Measurements from ENCODE around the gene CUX1. TPM values are rescaled to one million over a fixed set of nuclear protein-coding genes. Genes with fewer than 3 reads are reported as not detected.

Gene CUX1
- total RNA-seq, 1 donor: 99.1 TPM

GRCh38 chr7:102272075-102272916 lies 454.9 kb downstream of the CUX1 start:
- peak; percentile 49 to 69 (median 58) for DNase-seq (ENCODE audit: low read depth in 2 of 3, low spot score in 2 of 3)

DNA sequence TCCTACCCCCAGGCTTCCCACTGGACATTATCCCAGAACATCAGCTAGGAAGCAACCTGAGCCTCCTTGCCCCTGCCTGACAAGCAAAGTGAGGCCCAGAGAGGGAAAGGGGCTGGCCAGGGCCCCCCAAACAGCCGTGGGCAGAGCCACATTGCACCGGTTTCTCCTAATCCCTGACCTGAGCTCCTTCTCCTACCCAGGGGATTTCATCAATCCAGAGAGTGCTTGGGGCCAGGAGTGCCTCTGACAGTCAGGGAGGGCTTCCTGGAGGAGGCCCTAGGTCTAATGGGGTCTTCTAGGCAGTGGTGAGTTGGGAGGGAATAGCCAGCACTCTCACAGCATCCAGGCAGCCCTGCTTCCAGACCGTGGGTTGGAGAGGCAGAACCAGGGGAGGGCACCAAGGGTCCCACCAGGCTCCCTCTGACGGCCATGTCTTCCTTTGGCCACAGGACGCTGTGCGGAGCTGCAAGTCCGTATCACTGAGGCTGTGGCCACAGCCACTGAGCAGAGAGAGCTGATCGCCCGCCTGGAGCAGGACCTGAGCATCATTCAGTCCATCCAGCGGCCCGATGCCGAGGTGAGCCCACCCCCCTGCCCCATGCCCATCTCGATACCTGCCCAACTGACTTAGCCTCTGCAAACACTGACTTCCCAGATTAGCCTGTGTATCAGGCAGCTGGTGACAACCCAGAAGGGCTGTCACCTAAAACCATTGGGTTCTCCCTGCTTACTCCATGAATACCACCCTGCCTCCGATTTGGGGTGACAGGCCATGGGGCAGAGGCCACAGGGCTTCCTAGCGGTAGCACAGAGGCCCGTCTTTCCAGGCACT lies 455.7 kb downstream of the CUX1 start:
- no peak for DNase-seq (ENCODE audit: low read depth in 2 of 3, low spot score in 2 of 3)

DNA sequence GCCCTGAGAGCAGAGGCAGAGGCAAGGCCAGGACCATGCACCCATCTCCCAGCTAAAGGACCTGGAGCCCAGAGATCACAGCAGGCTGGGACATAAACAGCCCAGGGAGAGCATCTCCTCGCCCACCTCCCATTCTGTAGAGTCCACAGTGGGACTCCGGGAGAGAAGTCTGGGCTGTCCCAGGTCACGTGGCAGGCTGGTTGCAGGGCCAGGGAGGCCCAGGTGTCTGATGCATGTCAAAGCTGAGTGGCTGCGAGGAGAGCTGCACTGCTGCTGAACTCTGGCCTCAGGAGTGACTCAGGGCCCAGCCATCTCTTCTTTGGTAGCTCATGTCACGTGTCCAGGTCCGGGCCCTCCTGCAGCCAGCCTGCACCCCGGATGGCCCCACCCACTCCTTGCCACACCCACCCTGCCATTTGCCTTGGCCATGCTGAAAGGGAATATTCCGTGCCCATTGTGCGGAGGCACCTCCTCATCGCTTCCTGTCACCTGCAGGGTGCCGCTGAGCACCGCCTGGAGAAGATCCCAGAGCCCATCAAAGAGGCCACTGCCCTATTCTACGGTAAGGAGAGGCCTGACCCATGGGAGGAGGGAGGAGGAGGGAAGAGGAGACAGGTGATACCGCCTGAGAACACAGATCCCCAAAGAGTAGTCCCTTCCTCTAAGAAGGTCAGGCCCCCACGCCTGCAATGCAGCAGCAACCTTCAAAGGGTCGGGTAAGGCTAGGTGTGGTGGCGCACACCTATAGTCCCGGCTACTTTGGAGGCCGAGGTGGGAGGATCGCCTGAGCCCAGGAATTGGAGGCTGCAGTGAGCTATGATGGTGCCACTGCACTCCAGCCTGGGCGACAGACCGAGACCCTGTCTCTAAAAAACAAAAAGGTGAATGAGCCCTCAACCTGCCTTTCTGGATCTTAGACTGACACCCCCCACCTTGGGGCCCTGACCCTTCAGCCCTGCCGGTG lies 456.6 kb downstream of the CUX1 start:
- no peak for DNase-seq (ENCODE audit: low read depth in 2 of 3, low spot score in 2 of 3)

- no peak for DNase-seq (ENCODE audit: low read depth in 2 of 3, low spot score in 2 of 3)
Observed at GRCh38 chr7:102275123-102275703, 457.8 kb downstream of the CUX1 start.

GRCh38 chr7:102277901-102278300 lies 460.5 kb downstream of the CUX1 start:
- no peak for DNase-seq (ENCODE audit: low read depth in 2 of 3, low spot score in 2 of 3)

- DNase-seq (ENCODE audit: low read depth in 2 of 3, low spot score in 2 of 3): peak; percentile 43 to 85 (median 74)
Observed at GRCh38 chr7:102279537-102280400, 462.3 kb downstream of the CUX1 start.

GRCh38 chr7:102280521-102280920 lies 463.1 kb downstream of the CUX1 start:
- no peak for DNase-seq (ENCODE audit: low read depth in 2 of 3, low spot score in 2 of 3)

DNA sequence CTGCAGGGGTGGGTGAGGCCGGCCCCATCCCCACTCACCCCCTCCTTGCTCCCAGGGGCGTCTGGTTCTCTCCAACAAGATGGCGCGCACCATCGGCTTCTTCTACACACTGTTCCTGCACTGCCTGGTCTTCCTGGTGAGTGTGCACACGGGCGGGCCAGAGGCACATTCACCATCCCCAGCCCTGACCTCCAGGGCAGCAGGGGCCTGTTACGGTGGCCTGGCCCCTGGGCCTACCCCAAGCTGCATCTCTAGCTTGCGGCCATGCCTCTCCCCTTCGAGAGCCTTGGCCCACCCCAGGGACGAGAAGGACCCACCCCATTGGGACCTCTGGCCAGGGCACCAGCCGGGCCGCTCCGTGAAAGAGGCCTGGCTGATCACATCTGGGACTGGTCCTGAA lies 464.4 kb downstream of the CUX1 start:
- DNase-seq (ENCODE audit: low read depth in 2 of 3, low spot score in 2 of 3): no peak

- DNase-seq (ENCODE audit: low read depth in 2 of 3, low spot score in 2 of 3): no peak
Observed at GRCh38 chr7:102282465-102283362, 465.3 kb downstream of the CUX1 start.

DNA sequence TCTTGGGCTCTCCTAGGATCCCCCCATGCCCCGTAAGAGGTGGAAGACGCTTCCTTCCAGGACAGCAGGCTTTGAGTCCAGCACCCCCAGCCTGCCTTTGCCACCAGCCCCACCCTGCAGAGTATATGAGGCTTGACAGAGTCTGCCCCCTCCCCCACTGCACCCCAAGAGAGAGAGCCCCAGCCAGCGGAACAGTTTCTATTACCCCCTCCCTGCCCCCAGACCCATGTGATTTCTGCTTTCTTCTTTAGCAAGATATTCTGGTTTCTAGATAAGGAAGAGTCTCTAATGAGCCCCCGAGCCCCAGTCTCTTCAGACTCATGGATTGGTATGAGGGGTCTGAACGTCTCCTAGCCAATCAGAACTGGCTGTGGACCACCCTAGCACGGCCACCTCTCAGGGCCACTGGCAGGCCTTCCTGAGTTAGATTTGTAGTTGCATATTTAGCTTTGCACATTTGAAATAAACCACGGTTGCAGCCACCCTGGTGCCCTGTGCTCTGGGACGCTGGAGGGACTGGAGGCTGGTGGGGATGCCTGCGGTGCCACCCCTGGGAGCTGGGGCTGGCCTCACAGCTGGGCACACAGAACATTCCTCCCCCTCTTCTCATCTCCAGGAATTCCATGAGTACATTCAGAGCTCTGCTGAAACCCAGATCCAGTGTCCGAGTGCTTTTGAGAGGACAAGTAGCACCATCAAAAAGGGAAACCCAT lies 466.2 kb downstream of the CUX1 start:
- DNase-seq (ENCODE audit: low read depth in 2 of 3, low spot score in 2 of 3): no peak

DNA sequence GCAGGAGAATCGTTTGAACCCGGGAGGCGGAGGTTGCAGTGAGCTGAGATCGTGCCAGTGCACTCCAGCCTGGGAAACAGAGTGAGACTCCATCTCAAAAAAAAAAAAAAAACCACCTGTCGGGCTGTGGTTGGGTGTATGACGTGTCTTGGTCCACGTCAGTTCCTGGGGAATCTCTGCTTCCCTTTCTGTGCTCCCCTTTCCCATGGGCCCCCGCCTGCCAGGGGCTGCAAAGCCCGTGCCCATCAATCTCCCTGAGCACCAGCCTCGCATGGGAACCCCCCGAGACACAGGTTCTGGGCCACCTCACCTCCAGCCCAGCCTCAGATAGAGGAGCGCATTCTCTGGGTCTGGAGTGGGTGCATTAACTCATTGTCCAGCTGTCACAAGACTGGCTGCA lies 467.0 kb downstream of the CUX1 start:
- peak in 1 of 3 donors; percentile 63 for DNase-seq (ENCODE audit: low read depth in 2 of 3, low spot score in 2 of 3)

GRCh38 chr7:102284891-102285539 lies 467.6 kb downstream of the CUX1 start:
- peak in 1 of 3 donors; percentile 50 for DNase-seq (ENCODE audit: low read depth in 2 of 3, low spot score in 2 of 3)

- no peak for DNase-seq (ENCODE audit: low read depth in 2 of 3, low spot score in 2 of 3)
Observed at GRCh38 chr7:102285540-102286236, 468.3 kb downstream of the CUX1 start.

DNA sequence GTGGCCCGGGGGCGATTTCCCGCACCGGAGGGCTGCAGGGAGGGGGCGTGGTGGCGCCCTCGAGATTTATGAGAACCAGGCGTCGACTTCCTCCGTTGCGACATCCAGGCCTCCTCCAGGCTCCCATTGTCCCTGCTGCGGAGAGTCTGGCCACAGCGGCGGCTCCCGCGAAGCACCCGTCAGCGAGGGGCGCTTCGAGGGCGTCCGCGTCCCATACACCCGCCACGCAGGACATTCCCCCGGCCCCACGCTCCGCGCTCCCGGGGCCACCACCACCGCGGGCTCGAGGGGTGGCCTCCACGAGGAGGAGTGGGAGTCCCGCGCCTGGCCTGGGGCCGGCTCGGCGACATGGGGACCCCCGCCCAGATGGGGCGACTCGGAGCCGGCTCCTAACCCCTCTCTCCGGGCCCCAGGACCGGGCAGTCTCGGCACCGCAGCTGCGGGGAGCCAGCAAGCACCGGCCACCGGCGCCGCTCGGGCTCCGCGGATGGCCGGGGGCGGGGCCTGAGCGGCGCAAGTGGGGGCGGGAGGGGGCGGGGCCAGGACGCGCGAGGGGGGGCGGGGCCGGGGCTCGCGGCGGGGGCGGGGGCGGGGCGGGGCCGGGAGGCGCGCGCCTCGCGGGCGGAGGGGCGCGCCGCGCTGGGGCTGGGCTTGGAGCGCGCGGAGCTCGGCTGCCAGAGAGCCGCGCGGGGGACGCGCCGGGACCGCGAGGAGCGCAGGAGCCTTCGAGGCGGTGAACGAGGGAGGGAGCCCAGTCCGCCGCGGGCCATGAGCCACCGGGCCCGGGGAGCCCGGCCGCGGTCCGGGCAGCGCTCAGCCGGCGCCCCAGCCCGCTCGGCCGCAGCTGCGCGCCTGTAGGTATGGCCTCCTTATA lies 469.0 kb downstream of the CUX1 start, which contains the start of gene SH2B2:
TSS of gene SH2B2 (plus strand) at position 632 of the 874 bp plus-strand sequence. CDS start 13,683 bp downstream, outside the sequence.
- peak; percentile 40 to 77 (median 75) for DNase-seq (ENCODE audit: low read depth in 2 of 3, low spot score in 2 of 3)
